A549 (cell line): ENCODE measurements around the gene HDGFL2. TPM values are rescaled to one million over a fixed set of nuclear protein-coding genes. Genes with fewer than 3 reads are reported as not detected.
"Not testable (repeated sequence)": the region's sequence is repeated elsewhere in the genome, so short reads cannot be mapped to it uniquely, and the experiment has no call there.

Experiments
- ATAC-seq, 2 experiments: fragments of 200-7000 bp in 1 of 2; fragments of >200 bp in 1 of 2; cut with Nextera tagmentation in 1 of 2; cut with Tn5 transposase in 1 of 2; 3 replicates each; pipeline versions ENCODE4 v1.8.0 to v1.9.1; 2018 to 2020; ENCODE audit warnings: mild to moderate bottlenecking in 1 of 2, moderate library complexity in 1 of 2
- CTCF ChIA-PET: fragments of 300-600 bp; sonication (Branson Sonifier 250); formaldehyde crosslinking; extraction: SDS; loops from one replicate; lab custom pipeline; 2021; ENCODE audit warnings: antibody characterized with exemption, inconsistent platforms; lab: Yijun Ruan, JAX
- POLR2A ChIA-PET: fragments of 350-600 bp; formaldehyde crosslinking; extraction: SDS; loops from one replicate; lab custom pipeline; 2021; ENCODE audit warnings: antibody characterized with exemption, inconsistent platforms; lab: Yijun Ruan, JAX
- DNase-seq, 2 experiments: peaks; one replicate each; pipeline versions ENCODE4 v3.0.0 to v3.0.0-alpha.2; 2011 to 2016; ENCODE audit warnings: low read depth in 1 of 2, low spot score in 1 of 2
- FAIRE-seq: peaks from 2 replicates; lab custom pipeline; 2011; peaks lifted over from hg19 to GRCh38; lab: Jason Lieb, UNC
- H3K27ac ChIP-seq, 2 experiments: fragments of >200 bp; sonication (Bioruptor Twin); formaldehyde crosslinking; 3 replicates each; pipeline ENCODE4 v1.5.1; 2016 to 2017
- H3K4me1 ChIP-seq: fragments of >200 bp; sonication (Bioruptor Twin); formaldehyde crosslinking; 3 replicates; pipeline ENCODE4 v1.6.1; 2016
- H3K4me2 ChIP-seq: fragments of >200 bp; sonication (Bioruptor Twin); formaldehyde crosslinking; 3 replicates; pipeline ENCODE4 v1.6.1; 2016
- H3K4me3 ChIP-seq: fragments of >200 bp; sonication (Bioruptor Twin); formaldehyde crosslinking; 3 replicates; pipeline ENCODE4 v1.5.1; 2016
- H3K9me3 ChIP-seq: fragments of >200 bp; sonication (Bioruptor Twin); formaldehyde crosslinking; 3 replicates; pipeline ENCODE4 v1.6.1; 2016
- CHD2 ChIP-seq: fragments of 150-350 bp; IDR thresholded peaks from 2 replicates; pipeline ENCODE4 v1.6.1; 2014; ENCODE audit warnings: low read length; ENCODE audit not compliant: partially characterized antibody
- CHD4 ChIP-seq: fragments of 200-600 bp; sonication (generic); IDR thresholded peaks from 2 replicates; pipeline ENCODE4 v1.6.1; 2016; ENCODE audit warnings: antibody characterized with exemption, mild to moderate bottlenecking, borderline replicate concordance
- EP300 ChIP-seq, 2 experiments: fragments of >200 bp; sonication (Bioruptor Twin); formaldehyde crosslinking; IDR thresholded peaks; 2 replicates in 1 of 2; 3 replicates in 1 of 2; pipeline ENCODE4 v1.6.1; 2016 to 2017
- ESRRA ChIP-seq: fragments of 150-350 bp; IDR thresholded peaks from 2 replicates; pipeline ENCODE4 v1.6.1; 2014; ENCODE audit warnings: mild to moderate bottlenecking, low read length, borderline replicate concordance
- FOXS1 ChIP-seq: fragments of 250-450 bp; sonication (Bioruptor Pico); IDR thresholded peaks from 2 replicates; pipeline ENCODE4 v1.5.0; 2020; ENCODE audit warnings: mild to moderate bottlenecking, moderate library complexity
- HDAC2 ChIP-seq: fragments of 200-600 bp; sonication (generic); IDR thresholded peaks from 2 replicates; pipeline ENCODE4 v1.6.1; 2016
- HEYL ChIP-seq: fragments of 250-450 bp; sonication (Bioruptor Pico); IDR thresholded peaks from 2 replicates; pipeline ENCODE4 v1.8.0; 2021; ENCODE audit warnings: mild to moderate bottlenecking, moderate library complexity
- HMGXB4 ChIP-seq: fragments of 250-450 bp; sonication (Bioruptor Pico); IDR thresholded peaks from 2 replicates; pipeline ENCODE4 v1.5.0; 2021; ENCODE audit warnings: mild to moderate bottlenecking, moderate library complexity, borderline replicate concordance
- JUNB ChIP-seq: fragments of >200 bp; sonication (Bioruptor Twin); formaldehyde crosslinking; IDR thresholded peaks from 2 replicates; pipeline ENCODE4 v1.6.1; 2016
- KDM5A ChIP-seq: fragments of 200-600 bp; sonication (generic); IDR thresholded peaks from 2 replicates; pipeline ENCODE4 v1.6.1; 2016; ENCODE audit warnings: antibody characterized with exemption, mild to moderate bottlenecking
- MAFK ChIP-seq: fragments of 450-650 bp; IDR thresholded peaks from 2 replicates; pipeline ENCODE4 v1.6.1; 2014; ENCODE audit not compliant: partially characterized antibody
- PHF8 ChIP-seq: fragments of 200-600 bp; sonication (generic); IDR thresholded peaks from 2 replicates; pipeline ENCODE4 v1.6.1; 2016; ENCODE audit warnings: low read depth, mild to moderate bottlenecking, antibody characterized with exemption, moderate library complexity, borderline replicate concordance
- RARB ChIP-seq: fragments of 250-450 bp; sonication (Bioruptor Pico); IDR thresholded peaks from 2 replicates; pipeline ENCODE4 v1.8.0; 2021; ENCODE audit warnings: mild to moderate bottlenecking, moderate library complexity
- RFX5 ChIP-seq: fragments of 450-650 bp; IDR thresholded peaks from 2 replicates; pipeline ENCODE4 v1.7.1; 2014; ENCODE audit warnings: antibody characterized with exemption, mild to moderate bottlenecking, moderate library complexity
- SREBF2 ChIP-seq: fragments of 450-650 bp; IDR thresholded peaks from 2 replicates; pipeline ENCODE4 v1.6.1; 2014; ENCODE audit warnings: mild to moderate bottlenecking, moderate library complexity
- USF2 ChIP-seq: fragments of 450-650 bp; IDR thresholded peaks from 2 replicates; pipeline ENCODE4 v1.6.1; 2014; ENCODE audit warnings: antibody characterized with exemption
- ZC3H11A ChIP-seq: fragments of 450-650 bp; IDR thresholded peaks from 2 replicates; pipeline ENCODE4 v1.6.1; 2014; ENCODE audit warnings: antibody characterized with exemption, mild to moderate bottlenecking
- ZFP36 ChIP-seq: fragments of 450-650 bp; IDR thresholded peaks from 2 replicates; pipeline ENCODE4 v1.6.1; 2014; ENCODE audit warnings: borderline replicate concordance; ENCODE audit not compliant: partially characterized antibody
- WGBS: methylation state at CpG from one replicate; pipeline ENCODE4 v1.1.6; 2017; ENCODE audit errors: missing lambda C conversion rate; 5-methylcytosine and 5-hydroxymethylcytosine counted together
- polyA plus RNA-seq, 4 experiments: library from polyadenylated mRNA; depleted of rRNA in 3 of 4; stranded (reverse); fragments of >200 nt; fragmentation: RNase III in 1 of 4; extraction: RNeasy Plus Mini Kit Qiagen cat#74134 plus additional on column Dnase treatment in 1 of 4; gene quantifications; 2 replicates in 3 of 4; 3 replicates in 1 of 4; pipeline ENCODE4 v1.2.3, GENCODE V29; 2011 to 2017
- TF ChIP-seq, protein P1 (sequence below): fragments of >200 bp; sonication (Bioruptor Twin); formaldehyde crosslinking; IDR thresholded peaks from 2 replicates; pipeline ENCODE4 v1.6.1; 2016

The HDGFL2 gene
- polyA plus RNA-seq, 2 of the 4 experiments (the other 2 are of a cell fraction): 10.8 to 34.3 TPM

DNA sequence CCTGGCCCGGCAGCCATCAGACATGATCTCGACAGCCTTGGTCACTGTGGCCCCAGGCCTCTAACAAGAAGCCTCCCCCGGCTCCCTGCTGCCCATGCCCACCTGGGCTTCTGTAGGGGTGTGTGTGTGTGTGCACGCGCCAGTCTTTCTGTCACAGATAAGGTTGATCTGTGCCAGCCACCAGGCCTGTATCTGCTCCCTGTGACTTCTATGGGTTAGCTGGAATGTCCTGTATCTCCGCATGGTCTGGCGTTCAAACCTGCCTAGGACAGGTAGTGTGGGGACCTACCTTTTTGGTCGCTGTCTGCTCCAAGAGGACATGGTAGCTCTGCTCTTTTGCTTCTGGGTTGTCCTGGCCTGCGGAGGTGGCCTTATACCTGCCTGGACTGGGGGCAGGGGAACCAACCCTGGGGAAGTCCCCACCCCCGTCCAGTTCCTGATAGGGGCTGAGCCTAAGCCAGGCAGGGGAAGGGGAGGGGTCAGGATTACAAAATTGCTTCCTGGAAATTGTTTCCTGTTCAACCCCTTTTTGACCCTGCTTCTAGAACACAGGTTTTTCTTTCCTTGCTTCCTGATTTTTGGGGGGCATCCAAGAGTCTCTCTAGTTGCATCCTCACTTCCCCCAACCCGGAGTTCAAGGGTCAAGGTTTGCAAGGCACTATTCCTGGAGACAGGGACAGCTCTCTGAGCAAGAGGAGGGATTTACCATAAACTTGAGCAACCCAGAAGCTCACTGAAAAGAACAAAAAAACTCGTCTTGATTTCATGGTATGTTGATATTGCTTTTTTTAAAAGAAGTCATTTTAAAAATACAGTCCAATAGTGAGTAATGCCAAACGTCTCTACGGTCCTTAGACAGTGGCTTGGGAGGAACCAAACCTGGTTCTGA is 67.8 kb downstream of the HDGFL2 start, which contains the start of gene LRG1:
LRG1 (minus strand) TSS at position 344 of the 889 bp plus-strand sequence; CDS start at position 321, 23 bp downstream.
- no peak for TF ChIP-seq ZFP36
- TF ChIP-seq JUNB: no peak
- DNase-seq: no peak
- H3K27ac ChIP-seq: no peak within 1 kb of the TSS
- FAIRE-seq: no peak
- WGBS: 51% methylated on average over 8 of the region's 14 CpGs
- no peaks in the 10 kb centered on the region for H3K9me3 ChIP-seq
- H3K4me1 ChIP-seq: no peaks in the 10 kb centered on the region
- no peak within 1 kb of the TSS for H3K4me3 ChIP-seq
- ChIA-PET CTCF (interaction anchor here (1.0 to 2.4 kb wide), 5 partner anchors 12 to 93 kb away, joined by 3 to 12 read pairs (median 5); no protein-coding TSS in a partner anchor), POLR2A (no interaction called here)
- no peak for ATAC-seq
- no peak within 1 kb of the TSS for H3K4me2 ChIP-seq

DNA sequence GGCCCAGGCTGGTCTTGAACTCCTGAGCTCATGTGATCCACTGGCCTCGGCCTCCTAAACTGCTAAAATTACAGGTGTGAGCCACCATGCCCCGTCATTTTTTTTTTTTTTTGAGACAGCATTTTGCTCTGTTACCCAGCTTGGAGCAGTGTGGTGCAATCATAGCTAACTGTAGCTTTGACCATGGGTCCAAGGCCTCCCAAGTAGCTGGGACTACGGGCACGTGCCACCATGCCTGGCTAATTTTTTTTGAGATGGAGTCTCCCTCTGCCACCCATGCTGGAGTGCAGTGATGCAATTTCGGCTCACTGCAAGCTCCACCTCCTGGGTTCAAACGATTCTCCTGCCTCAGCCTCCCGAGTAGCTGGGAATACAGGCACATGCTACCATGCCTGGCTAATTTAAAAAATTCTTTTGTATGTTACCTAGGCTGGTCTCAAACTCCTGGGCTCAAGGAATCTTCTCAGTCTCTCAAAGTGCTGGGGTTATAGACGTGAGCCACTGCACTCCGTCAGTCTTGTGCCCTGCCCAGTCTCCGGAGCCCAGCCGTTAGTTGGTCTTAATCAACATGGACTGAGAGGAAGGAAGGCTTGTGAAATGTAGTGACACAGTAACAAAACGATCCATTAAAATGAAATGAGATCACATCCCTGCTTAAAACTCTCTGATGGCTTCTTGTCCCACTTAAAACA is 69.2 kb downstream of the HDGFL2 start:
- Histone ChIP-seq H3K4me3 (no peak overlapping the region), H3K27ac (no peak overlapping the region), H3K4me2 (no peak overlapping the region), H3K9me3 (no peaks in the 10 kb centered on the region), H3K4me1 (no peaks in the 10 kb centered on the region)
- FAIRE-seq (no peak), DNase-seq (no peak), ATAC-seq (no peak)
- TF ChIP-seq MAFK (no peak), KDM5A (no peak)
- WGBS: 78% methylated on average over 12 of the region's 12 CpGs
- POLR2A ChIA-PET: no interaction called here
- CTCF ChIA-PET: interaction anchor here (1.0 to 2.2 kb wide), 6 partner anchors 14 to 95 kb away, joined by 3 to 12 read pairs (median 5); no protein-coding TSS in a partner anchor

GRCh38 chr19:4541806-4542145 is 69.7 kb downstream of the HDGFL2 start:
- DNase-seq, POLR2A ChIA-PET, H3K4me1 ChIP-seq, ATAC-seq, H3K27ac ChIP-seq, FAIRE-seq, H3K9me3 ChIP-seq, H3K4me2 ChIP-seq, H3K4me3 ChIP-seq: not testable (repeated sequence)
- CTCF ChIA-PET: interaction anchor here (1.0 to 2.2 kb wide), 4 partner anchors 16 to 95 kb away, joined by 3 to 7 read pairs (median 4); no protein-coding TSS in a partner anchor
- WGBS: 94% methylated on average over 12 of the region's 12 CpGs

GRCh38 chr19:4542896-4543841 is 71.1 kb downstream of the HDGFL2 start:
- Histone ChIP-seq H3K4me3 (no peak overlapping the region), H3K4me1 (peaks cover 4% of the 10 kb centered on the region; the same call in 1 of the 3 replicates), H3K4me2 (no peak overlapping the region), H3K27ac (no peak overlapping the region), H3K9me3 (no peaks in the 10 kb centered on the region)
- TF ChIP-seq HDAC2 (no peak), ZC3H11A (no peak), HEYL (no peak), CHD4 (no peak), EP300 (IDR thresholded peaks at IDR 0.05) (no peak), HMGXB4 (CRISPR knock-in tag) (no peak), CHD2 (no peak), ZFP36 (no peak), RFX5 (no peak), FOXS1 (CRISPR knock-in tag) (no peak), JUNB (no peak), SREBF2 (no peak), PHF8 (no peak), USF2 (no peak), ESRRA (no peak), RARB (no peak)
- TF ChIP-seq, protein P1, sequence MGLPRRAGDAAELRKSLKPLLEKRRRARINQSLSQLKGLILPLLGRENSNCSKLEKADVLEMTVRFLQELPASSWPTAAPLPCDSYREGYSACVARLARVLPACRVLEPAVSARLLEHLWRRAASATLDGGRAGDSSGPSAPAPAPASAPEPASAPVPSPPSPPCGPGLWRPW: no peak
- DNase-seq (no peak), ATAC-seq (no peak), FAIRE-seq (no peak)
- 80% methylated on average over 16 of the region's 77 CpGs for WGBS
- POLR2A ChIA-PET: no interaction called here
- CTCF ChIA-PET: interaction anchor here (1.2 to 2.2 kb wide), 2 partner anchors 20 to 93 kb away, joined by 3 to 7 read pairs; no protein-coding TSS in a partner anchor
